HepG2 (cell line): ENCODE results near the gene SEH1L. TPM values are rescaled to one million over a fixed set of nuclear protein-coding genes. Genes with fewer than 3 reads are reported as not detected.

ENCODE experiments used
- ARID5B ChIP-seq: IDR thresholded peaks from 2 replicates; pipeline ENCODE4 v1.4.0; 2020; ENCODE audit warnings: mild to moderate bottlenecking, missing genetic modification reagents
- ARNT ChIP-seq: fragments of 450-650 bp; IDR thresholded peaks from 2 replicates; pipeline ENCODE4 v1.6.1; 2017
- ATRX ChIP-seq: sonication (generic); formaldehyde crosslinking; IDR thresholded peaks from 2 replicates; pipeline ENCODE4 v1.4.0; 2020; ENCODE audit warnings: missing genetic modification reagents, borderline replicate concordance
- CAMTA2 ChIP-seq: sonication (generic); formaldehyde crosslinking; IDR thresholded peaks from 2 replicates; pipeline ENCODE4 v1.4.0; 2020; ENCODE audit warnings: mild to moderate bottlenecking, missing genetic modification reagents, borderline replicate concordance
- DMAP1 ChIP-seq: IDR thresholded peaks from 2 replicates; pipeline ENCODE4 v1.6.1; 2016
- HOMEZ ChIP-seq: IDR thresholded peaks from 2 replicates; pipeline ENCODE4 v1.6.1; 2016; ENCODE audit warnings: low read depth
- IRF2 ChIP-seq: IDR thresholded peaks from 2 replicates; pipeline ENCODE4 v1.6.1; 2018; ENCODE audit warnings: missing genetic modification reagents, missing compliant biosample characterization
- KDM4B ChIP-seq: sonication (generic); formaldehyde crosslinking; IDR thresholded peaks from 2 replicates; pipeline ENCODE4 v1.4.0; 2020; ENCODE audit warnings: missing genetic modification reagents
- MLLT10 ChIP-seq: sonication (generic); formaldehyde crosslinking; IDR thresholded peaks from 2 replicates; pipeline ENCODE4 v1.4.0; 2020; ENCODE audit warnings: missing genetic modification reagents
- NFATC3 ChIP-seq: sonication (generic); formaldehyde crosslinking; IDR thresholded peaks from 2 replicates; pipeline ENCODE4 v1.5.1; 2020; ENCODE audit warnings: mild to moderate bottlenecking, missing genetic modification reagents
- NFE2L1 ChIP-seq: sonication (generic); formaldehyde crosslinking; IDR thresholded peaks from 2 replicates; pipeline ENCODE4 v1.4.0; 2020; ENCODE audit warnings: missing genetic modification reagents, mild to moderate bottlenecking, borderline replicate concordance
- NR2C2 ChIP-seq: sonication (generic); formaldehyde crosslinking; IDR thresholded peaks from 2 replicates; pipeline ENCODE4 v1.4.0; 2020; ENCODE audit warnings: missing genetic modification reagents, mild to moderate bottlenecking, moderate library complexity, borderline replicate concordance
- RARA ChIP-seq: IDR thresholded peaks from 2 replicates; pipeline ENCODE4 v1.6.1; 2016; ENCODE audit warnings: missing genetic modification reagents, missing compliant biosample characterization
- SIN3A ChIP-seq: IDR thresholded peaks from 2 replicates; pipeline ENCODE4 v1.6.1; 2011; ENCODE audit warnings: low read depth, mild to moderate bottlenecking, control low read depth, low read length, borderline replicate concordance
- TCF7 ChIP-seq: sonication (generic); IDR thresholded peaks from 2 replicates; pipeline ENCODE4 v1.6.1; 2016; ENCODE audit warnings: antibody characterized with exemption, low read depth
- ZBTB20 ChIP-seq: sonication (generic); formaldehyde crosslinking; IDR thresholded peaks from 2 replicates; pipeline ENCODE4 v1.8.1; 2023; ENCODE audit warnings: missing genetic modification reagents, low read depth, mild to moderate bottlenecking, borderline replicate concordance
- ZNF549 ChIP-seq: sonication (generic); formaldehyde crosslinking; IDR thresholded peaks from 2 replicates; pipeline ENCODE4 v1.5.0; 2020; ENCODE audit warnings: missing genetic modification reagents
- ZNF567 ChIP-seq: sonication (generic); formaldehyde crosslinking; IDR thresholded peaks from 2 replicates; pipeline ENCODE4 v1.8.1; 2023; ENCODE audit warnings: mild to moderate bottlenecking, missing genetic modification reagents, borderline replicate concordance
- ZNF629 ChIP-seq: sonication (generic); formaldehyde crosslinking; conservative IDR thresholded peaks from 2 replicates; pipeline ENCODE4 v1.5.0; 2020; ENCODE audit warnings: missing genetic modification reagents
- ZNF724P ChIP-seq: sonication (generic); formaldehyde crosslinking; IDR thresholded peaks from 2 replicates; pipeline ENCODE4 v1.8.0; 2022; ENCODE audit warnings: missing genetic modification reagents, borderline replicate concordance
- ZNF839 ChIP-seq: sonication (generic); formaldehyde crosslinking; IDR thresholded peaks from 2 replicates; pipeline ENCODE4 v1.4.0; 2020; ENCODE audit warnings: missing genetic modification reagents, mild to moderate bottlenecking, borderline replicate concordance
- ZXDC ChIP-seq: sonication (generic); formaldehyde crosslinking; IDR thresholded peaks from 2 replicates; pipeline ENCODE4 v1.5.0; 2020; ENCODE audit warnings: mild to moderate bottlenecking, missing genetic modification reagents
- polyA plus RNA-seq, 8 experiments: library from polyadenylated mRNA; depleted of rRNA in 3 of 8; stranded (reverse) in 7 of 8; unstranded in 1 of 8; fragments of >200 nt; fragmentation: Illumina TruSeq in 4 of 8; extraction: Trizol in 4 of 8; gene quantifications; 2 replicates each; pipeline versions ENCODE4 v1.2.1 to v1.2.3, GENCODE V29; 2011 to 2016; ENCODE audit warnings: low read depth in 4 of 8, missing spikeins in 1 of 8, mixed read lengths in 1 of 8; ENCODE audit not compliant: insufficient read depth in 1 of 8
- total RNA-seq, 5 experiments: library from RNA; depleted of rRNA; stranded (reverse); fragments of >200 nt; fragmentation: Illumina TruSeq; extraction: Trizol; gene quantifications; 2 replicates each; pipeline ENCODE4 v1.2.3, GENCODE V29; 2016; ENCODE audit warnings: low read depth in 1 of 5

Gene SEH1L
- total and polyA plus RNA-seq, 2 of the 13 experiments (the other 11 are each of a cell fraction or from before 2014, with no cell fraction given) = 59.6 to 63.5 TPM

- TF ChIP-seq ZBTB20 = peak; percentile 90; the same call in 1 of the 2 replicates
- TF ChIP-seq DMAP1 (CRISPR knock-in tag) = peak; percentile 97; the same call in 1 of the 2 replicates
- peak; percentile 63 for TF ChIP-seq ZNF629 (CRISPR knock-in tag)
- TF ChIP-seq NR2C2 (CRISPR knock-in tag) = peak; percentile 85
- no peak for TF ChIP-seq TCF7
- TF ChIP-seq ARNT = no peak
- peak; percentile 90 for TF ChIP-seq ZXDC (CRISPR knock-in tag)
- TF ChIP-seq SIN3A = peak; percentile 85; the same call in 1 of the 2 replicates
- TF ChIP-seq ZNF567 (CRISPR knock-in tag) = 0 out of 2 replicates have a peak, but pooled peaks have one; percentile 43
- TF ChIP-seq ATRX (CRISPR knock-in tag) = no peak
- no peak for TF ChIP-seq NFATC3
- peak; percentile 91 for TF ChIP-seq ZNF724P
- TF ChIP-seq MLLT10 = no peak
- TF ChIP-seq RARA (CRISPR knock-in tag) = peak; percentile 39; the same call in 1 of the 2 replicates
- TF ChIP-seq ARID5B (CRISPR knock-in tag) = peak; percentile 68
- TF ChIP-seq ZNF549 (CRISPR knock-in tag) = no peak
- TF ChIP-seq ZNF839 (CRISPR knock-in tag) = 0 out of 2 replicates have a peak, but pooled peaks have one; percentile 54
- peak; percentile 91 for TF ChIP-seq IRF2 (CRISPR knock-in tag)
- TF ChIP-seq CAMTA2 = peak; percentile 88
- 0 out of 2 replicates have a peak, but pooled peaks have one; percentile 37 for TF ChIP-seq NFE2L1 (CRISPR knock-in tag)
- peak; percentile 44 for TF ChIP-seq KDM4B (CRISPR knock-in tag)
- TF ChIP-seq HOMEZ (CRISPR knock-in tag) = no peak; the same call in 1 of the 2 replicates
These were observed 43.4 kb downstream of the SEH1L start, which contains the start of gene CEP192 (continued) for GRCh38 chr18:12990967-12991820.
